ENCODE results near the gene NTM. TPM values are rescaled to one million over a fixed set of nuclear protein-coding genes. Genes with fewer than 3 reads are reported as not detected.

Gene NTM
- total and polyA plus RNA-seq, 2 of the 8 experiments (the other 6 are each of a cell fraction or from before 2014, with no cell fraction given), result 13.4 to 20.0 TPM

DNA sequence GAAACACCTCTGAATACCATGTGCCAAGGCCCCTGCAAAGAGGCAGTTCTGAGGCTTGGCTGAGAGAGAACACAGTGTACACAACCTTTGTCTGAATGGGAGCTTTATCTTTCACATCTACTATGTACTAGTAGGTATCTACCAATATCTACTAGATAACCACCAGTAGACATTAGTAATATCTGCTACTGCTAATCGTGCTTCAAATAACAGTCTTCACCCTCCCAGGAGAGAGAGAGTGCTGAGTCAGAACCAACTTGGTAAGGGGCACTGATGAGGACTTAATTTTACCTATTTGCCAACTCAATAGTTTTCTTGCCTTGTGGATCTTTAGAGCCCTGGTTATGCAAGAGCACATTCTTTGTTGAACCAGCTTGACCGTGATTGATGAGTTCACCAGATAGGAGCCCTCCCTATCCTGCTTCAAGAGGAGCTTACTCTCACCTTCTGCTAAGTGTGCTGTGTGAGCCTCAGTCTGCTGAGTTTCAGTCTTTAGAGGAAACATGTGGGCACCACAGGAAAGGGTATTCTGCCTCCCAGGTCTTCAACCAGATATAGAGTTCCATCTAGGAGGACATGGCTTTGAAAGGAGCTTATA is 967.5 kb downstream of the NTM start:
- Histone ChIP-seq H3K9me3 (ENCODE audit: insufficient read depth in 2 of 2, low read depth in 1 of 2, low read length in 1 of 2) (no peaks in the 10 kb centered on the region), H4K5ac (ENCODE audit: insufficient read length, low read depth, low read length) (no peak overlapping the region), H2AFZ (ENCODE audit: low read length) (no peak overlapping the region), H4K8ac (ENCODE audit: extremely low read depth, insufficient read depth, low read length) (no peak overlapping the region), H2BK20ac (ENCODE audit: low read length) (no peak overlapping the region), H3K4me2 (ENCODE audit: insufficient read depth in 1 of 2, low read depth in 2 of 2, low read length in 2 of 2) (no peak overlapping the region), H3K56ac (replicated peaks; ENCODE audit: insufficient read length, low read depth, low read length) (no peak overlapping the region), H3K36me3 (ENCODE audit: control insufficient read depth in 2 of 4, insufficient read depth in 4 of 4, low read length in 3 of 4) (no peaks in the 10 kb centered on the region), H3K23ac (ENCODE audit: insufficient read length) (no peak overlapping the region), H3K79me1 (ENCODE audit: low read depth, low read length) (no peaks in the 10 kb centered on the region), H3K9ac (replicated peaks in 1 of 4; ENCODE audit: extremely low read depth in 1 of 4, low read depth in 3 of 4, low read length in 3 of 4) (no peak overlapping the region), H2BK12ac (ENCODE audit: low read depth, low read length) (no peak overlapping the region), H3K23me2 (ENCODE audit: low read depth, low read length) (no peaks in the 10 kb centered on the region), H2BK15ac (ENCODE audit: low read length) (no peak overlapping the region), H3K27ac (ENCODE audit: low read depth, low read length) (no peak overlapping the region), H4K91ac (replicated peaks; ENCODE audit: insufficient read length, low read length) (no peak overlapping the region), H2BK5ac (ENCODE audit: low read depth, low read length) (no peak overlapping the region), H3K18ac (ENCODE audit: extremely low read depth, low read length) (no peak overlapping the region), H2AK5ac (ENCODE audit: low read depth, low read length) (no peak overlapping the region), H3K79me2 (ENCODE audit: control insufficient read depth in 1 of 2, insufficient read depth in 2 of 2, low read length in 2 of 2) (no peaks in the 10 kb centered on the region), H4K20me1 (replicated peaks in 1 of 2; ENCODE audit: control insufficient read depth in 1 of 2, insufficient read depth in 2 of 2, low read length in 2 of 2) (no peaks in the 10 kb centered on the region), H3K27me3 (replicated peaks in 1 of 4; ENCODE audit: control insufficient read depth in 3 of 4, extremely low read depth in 1 of 4, insufficient read depth in 3 of 4, low read length in 3 of 4) (no peaks in the 10 kb centered on the region; a peak in 1 of 7 replicates), H3K4me1 (replicated peaks in 1 of 4; ENCODE audit: control insufficient read depth in 3 of 4, insufficient read depth in 4 of 4, low read length in 3 of 4) (no peaks in the 10 kb centered on the region), H3K4ac (replicated peaks; ENCODE audit: insufficient read length, low read depth, low read length) (no peak overlapping the region), H2BK120ac (replicated peaks; ENCODE audit: low read depth, low read length) (no peak overlapping the region), H3K14ac (ENCODE audit: insufficient read length) (no peak overlapping the region), H3K4me3 (ENCODE audit: extremely low read depth in 1 of 4, insufficient read depth in 2 of 4, low read depth in 3 of 4, low read length in 4 of 4) (no peak overlapping the region)
- POLR2A ChIA-PET (ENCODE audit: partially characterized antibody), result no interaction called here
- TF ChIP-seq CEBPB (IDR thresholded peaks at IDR 0.05; ENCODE audit: low read depth, low read length) (no peak), MAFK (IDR thresholded peaks at IDR 0.05; ENCODE audit: low read depth, low read length) (no peak), JUND (IDR thresholded peaks at IDR 0.05; ENCODE audit: low read length) (no peak), TAF7 (optimal IDR thresholded peaks at IDR 0.05; ENCODE audit: borderline replicate concordance, low read depth, low read length) (no peak), RBBP5 (IDR thresholded peaks at IDR 0.05; ENCODE audit: borderline replicate concordance, low read depth, low read length) (no peak), CHD1 (IDR thresholded peaks at IDR 0.05; ENCODE audit: low read depth, low read length) (no peak)
- CTCF ChIA-PET (ENCODE audit: partially characterized antibody), result interaction anchor here (0.5 to 1.2 kb wide), 4 partner anchors 9 to 559 kb away, joined by 3 read pairs; no protein-coding TSS in a partner anchor
- 81% methylated on average over 2 of the region's 2 CpGs; no CpG with 5 or more reads in 1 of the 2 experiments for WGBS, 2 experiments (ENCODE audit: extremely low coverage in 1 of 2, insufficient coverage in 1 of 2, insufficient read length in 1 of 2, insufficient replicate concordance in 2 of 2, low coverage in 1 of 2, low lambda C conversion rate in 2 of 2, missing lambda C conversion rate in 1 of 2)
- FAIRE-seq, result no peak
- DNase-seq (ENCODE audit: low read depth in 1 of 2, low spot score in 2 of 2), result no peak
